Esophagus mucosa (tissue), 1 donor: ENCODE results near the gene PEMT. TPM values are rescaled to one million over a fixed set of nuclear protein-coding genes. Genes with fewer than 3 reads are reported as not detected.
"Not testable (repeated sequence)": the region's sequence is repeated elsewhere in the genome, so short reads cannot be mapped to it uniquely, and the experiment has no call there.

ENCODE experiments used
- ATAC-seq: fragments of 200-7000 bp; cut with Tn5 transposase; one replicate; pipeline ENCODE4 v1.9.1; 2020
- total RNA-seq: library from RNA; stranded (reverse); gene quantifications from one replicate; pipeline ENCODE4 v1.2.4, GENCODE V29; 2023
- donor health status: DM: yes; HTN: yes; CAD: no.

The PEMT gene
- 29.5 TPM for total RNA-seq

DNA sequence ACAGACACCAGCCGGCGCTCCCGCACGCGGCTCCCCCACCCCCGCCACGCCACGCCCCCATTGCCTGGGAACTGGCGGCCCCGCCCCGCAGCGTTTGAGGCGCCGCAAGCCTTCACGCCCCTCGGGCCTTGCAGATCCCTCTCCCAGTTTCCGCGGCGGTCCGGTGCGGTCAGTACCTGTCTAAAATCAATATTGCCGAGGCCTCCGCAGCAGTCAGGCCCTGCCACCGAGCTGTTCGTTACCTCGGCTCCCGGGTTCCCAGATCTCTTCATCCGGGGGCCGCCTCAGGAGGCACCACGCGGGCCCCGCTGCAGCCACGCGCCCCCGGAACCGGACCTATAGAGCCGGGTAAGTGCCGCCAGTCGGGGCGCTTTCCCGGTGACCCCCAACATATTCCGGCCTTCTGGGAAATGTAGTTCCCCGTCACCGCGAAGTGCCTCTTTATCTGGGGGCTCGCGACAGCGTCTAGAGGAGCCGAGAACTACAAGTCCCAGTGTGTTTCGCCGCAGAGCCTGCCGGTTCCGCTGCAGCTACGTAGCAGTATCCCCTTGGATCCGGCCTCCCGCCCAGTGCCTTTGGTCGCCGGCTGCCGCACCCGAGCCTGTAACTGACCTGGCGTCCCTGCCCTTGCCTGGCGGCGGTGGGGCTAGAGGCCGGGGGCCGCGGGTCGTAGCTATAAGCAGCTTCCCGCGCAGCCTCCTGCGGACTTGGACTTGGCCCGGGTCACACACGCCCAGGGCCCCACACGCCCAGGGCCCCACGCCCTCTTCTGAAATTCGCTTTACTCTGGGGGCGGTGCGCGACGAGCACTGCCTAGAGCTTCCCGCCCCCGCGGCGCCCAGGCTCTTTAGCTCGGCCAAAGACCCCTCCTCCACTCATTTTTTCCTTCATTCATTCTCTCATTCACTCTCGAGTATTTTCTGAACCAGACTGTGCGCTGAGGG lies at the start of gene PEMT:
Gene PEMT (minus strand): TSS at position 354 of the 944 bp plus-strand sequence. CDS start 82 bp downstream, at position 272.
- peak; percentile 94 for ATAC-seq

GRCh38 chr17:17639661-17640270 lies 48.3 kb upstream of the PEMT start:
- not testable (repeated sequence) for ATAC-seq

DNA sequence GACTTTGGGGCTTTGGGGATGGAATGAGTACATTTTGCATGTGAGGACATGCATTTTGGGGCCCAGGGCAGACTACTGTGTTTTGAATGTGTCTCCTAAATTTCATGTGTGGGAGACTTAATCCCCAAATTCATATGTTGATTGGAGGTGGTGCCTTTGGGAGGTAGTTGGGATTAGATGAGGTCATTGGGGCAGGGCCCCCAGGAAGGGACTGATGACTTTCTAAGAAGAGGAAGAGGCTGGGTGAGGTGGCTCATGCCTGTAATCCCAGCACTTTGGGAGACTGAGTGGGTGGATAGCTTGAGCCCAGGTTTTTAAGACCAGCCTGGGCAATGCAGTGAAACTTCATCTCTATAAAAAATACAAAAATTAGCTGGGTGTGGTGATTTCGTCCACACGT lies 47.0 kb upstream of the PEMT start:
- ATAC-seq, result peak; percentile 63

GRCh38 chr17:17636272-17636885 lies 44.9 kb upstream of the PEMT start:
- no peak for ATAC-seq

DNA sequence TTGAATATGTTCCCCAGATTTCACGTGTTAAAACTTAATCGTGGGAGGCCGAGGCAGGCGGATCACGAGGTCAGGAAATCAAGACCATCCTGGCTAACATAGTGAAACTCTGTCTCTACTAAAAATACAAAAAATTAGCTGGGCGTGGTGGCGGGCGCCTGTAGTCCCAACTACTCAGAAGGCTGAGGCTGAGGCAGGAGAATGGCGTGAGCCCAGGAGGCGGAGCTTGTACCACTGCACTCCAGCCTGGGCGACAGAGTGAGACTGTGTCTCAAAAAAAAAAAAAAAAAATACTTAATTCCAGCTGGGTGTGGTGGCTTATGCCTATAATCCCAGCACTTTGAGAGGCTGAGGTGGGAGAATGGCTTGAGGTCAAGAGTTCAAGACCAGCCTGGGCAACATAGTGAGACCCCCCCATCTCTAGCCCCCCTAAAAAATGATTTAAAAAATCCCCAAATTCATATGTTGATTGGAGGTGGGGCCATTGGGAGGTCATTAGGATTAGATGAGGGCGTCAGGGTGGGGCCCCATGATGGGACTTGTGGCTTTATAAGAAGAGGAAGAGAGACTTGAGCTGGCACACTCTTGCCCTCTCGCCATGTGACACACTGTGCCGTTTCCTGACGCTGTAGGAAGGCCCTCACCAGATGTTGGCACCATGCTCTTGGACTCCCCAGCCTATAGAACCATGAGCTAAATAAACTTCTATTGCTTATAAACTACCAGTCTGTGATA lies 44.2 kb upstream of the PEMT start:
- ATAC-seq, result not testable (repeated sequence)

- no peak for ATAC-seq
These were observed 43.6 kb upstream of the PEMT start for GRCh38 chr17:17635126-17635525.

- ATAC-seq, result peak; percentile 6
These were observed 41.8 kb upstream of the PEMT start for GRCh38 chr17:17633310-17633709.

- ATAC-seq, result not testable (repeated sequence)
These were observed 41.2 kb upstream of the PEMT start for GRCh38 chr17:17632690-17633089.

GRCh38 chr17:17628388-17629008 lies 37.0 kb upstream of the PEMT start:
- no peak for ATAC-seq

DNA sequence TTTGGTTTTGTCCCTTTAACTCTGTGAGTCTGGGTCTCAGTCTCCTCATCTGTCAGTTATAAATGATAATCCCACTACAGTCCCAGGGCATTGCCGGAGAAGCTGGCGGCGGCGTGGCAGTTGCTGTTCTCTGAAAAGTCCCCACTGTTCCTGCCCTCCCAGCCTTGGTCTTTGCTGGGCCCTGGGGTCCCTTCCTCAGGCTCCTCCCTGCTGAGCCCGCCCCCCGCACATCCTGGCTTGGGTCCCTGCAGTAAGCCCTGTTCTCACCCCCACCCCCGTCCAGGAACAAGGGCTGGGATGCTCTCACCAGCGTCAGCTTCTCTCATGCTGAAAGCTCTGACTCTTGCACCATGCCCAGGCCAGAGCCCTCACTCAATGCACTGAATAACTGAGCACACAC lies 35.3 kb upstream of the PEMT start:
- ATAC-seq, result no peak

- no peak for ATAC-seq
These were observed 34.8 kb upstream of the PEMT start for GRCh38 chr17:17626151-17626805.

- peak; percentile 20 for ATAC-seq
These were observed 33.2 kb upstream of the PEMT start for GRCh38 chr17:17624741-17625140.

DNA sequence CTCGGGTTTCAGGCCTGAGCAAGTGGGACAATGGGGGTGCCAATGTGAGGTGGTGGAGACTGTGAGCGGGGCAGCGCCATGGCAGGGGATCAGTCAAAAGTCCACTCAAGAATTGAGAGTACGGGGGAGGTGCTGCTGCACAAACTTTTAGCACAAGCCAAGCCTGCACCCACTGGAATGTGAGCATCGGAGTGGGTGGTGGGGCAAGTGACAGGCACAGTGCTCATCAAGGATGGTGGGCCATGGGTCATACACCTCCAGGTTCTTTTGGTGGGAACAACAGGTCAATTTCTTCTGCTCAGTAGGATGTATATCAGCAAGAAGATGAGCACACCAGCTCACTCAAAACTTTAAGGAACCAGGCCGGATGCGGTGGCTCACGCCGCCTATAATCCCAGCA lies 32.4 kb upstream of the PEMT start:
- ATAC-seq, result no peak

DNA sequence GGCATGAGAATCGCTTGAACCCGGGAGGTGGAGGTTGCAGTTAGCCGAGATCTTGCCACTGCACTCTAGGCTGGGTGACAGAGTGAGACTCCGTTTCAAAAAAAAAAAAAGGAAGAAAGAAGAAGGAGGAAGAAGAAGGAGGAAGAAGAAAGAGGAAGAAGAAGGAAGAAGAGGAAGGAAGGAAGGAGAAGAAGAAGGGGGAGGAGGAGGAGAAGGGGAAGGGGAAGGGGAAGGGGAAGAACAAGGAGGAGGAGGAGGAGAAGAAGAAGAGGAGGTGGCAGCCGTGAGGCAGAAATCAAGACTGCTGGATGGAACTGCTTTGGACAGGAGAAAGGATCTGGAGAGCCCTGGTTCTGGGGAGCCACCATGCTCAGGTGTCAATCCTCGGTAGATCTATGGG lies 29.7 kb upstream of the PEMT start:
- ATAC-seq, result no peak

GRCh38 chr17:17613708-17614114 lies 22.2 kb upstream of the PEMT start:
- ATAC-seq, result peak; percentile 87

DNA sequence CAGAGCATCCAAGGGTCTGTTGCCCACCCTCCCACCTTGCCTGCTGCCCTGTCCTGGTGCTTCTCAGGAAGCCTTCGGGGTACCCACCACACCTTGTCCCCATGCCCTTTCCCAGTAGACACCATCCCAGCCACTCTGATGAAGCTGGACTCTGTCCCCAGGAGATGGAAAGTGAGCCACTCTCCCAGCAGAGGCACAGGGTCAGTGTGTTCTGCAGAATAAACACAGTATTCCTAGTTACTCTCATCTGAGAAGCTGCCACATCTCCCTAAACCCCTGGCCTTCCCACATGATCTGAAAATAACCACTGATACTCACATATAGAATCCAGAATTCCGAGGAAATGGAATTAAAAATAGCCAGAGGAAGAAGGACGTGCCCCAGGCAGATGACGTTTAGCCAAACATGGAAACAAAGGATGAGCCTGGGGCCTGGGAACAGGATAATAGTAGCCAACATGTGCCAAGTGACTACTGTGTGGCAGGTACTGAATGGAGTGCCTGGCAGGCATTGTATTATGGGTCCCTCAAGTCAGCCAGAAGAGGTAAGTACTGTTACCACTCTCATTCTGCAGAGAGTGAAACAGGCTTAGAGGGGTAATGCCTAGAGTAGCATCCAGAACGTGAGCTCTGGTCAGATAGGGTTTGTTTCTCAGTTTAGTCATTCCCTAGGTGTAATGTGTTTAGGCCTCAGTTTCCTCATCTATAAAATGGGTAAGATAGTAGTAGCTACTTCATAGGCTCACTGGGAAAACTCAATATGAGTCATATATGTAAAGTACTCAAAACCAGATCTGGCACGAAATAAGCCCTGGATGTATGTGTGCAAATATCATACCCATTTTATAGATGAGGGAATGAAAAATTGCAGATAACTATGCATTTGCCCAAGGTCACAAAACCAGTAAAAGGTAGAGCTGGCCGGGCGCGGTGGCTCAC lies 20.8 kb upstream of the PEMT start:
- no peak for ATAC-seq

DNA sequence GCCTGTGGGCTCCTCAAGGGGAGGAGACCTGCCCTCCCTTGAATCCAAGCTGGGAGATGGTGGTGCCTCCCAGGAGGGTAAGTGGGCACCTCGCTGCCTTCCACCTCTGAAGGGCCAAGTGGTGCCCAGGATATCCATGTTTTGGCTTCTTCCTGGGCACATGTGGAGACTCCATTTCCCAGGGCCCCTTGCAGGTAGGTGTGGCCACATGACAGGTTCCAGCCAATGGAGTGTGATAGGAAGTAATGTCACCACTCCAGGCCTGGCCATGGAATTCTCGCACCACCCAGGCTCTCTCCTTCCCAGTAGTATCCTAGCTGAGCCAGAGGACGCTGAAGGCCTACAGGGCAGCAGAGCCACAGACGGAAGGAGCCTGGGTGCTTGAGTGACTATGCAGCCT lies 17.6 kb upstream of the PEMT start:
- ATAC-seq, result peak; percentile 55

- no peak for ATAC-seq
These were observed 15.0 kb upstream of the PEMT start for GRCh38 chr17:17606416-17607000.

- no peak for ATAC-seq
These were observed 14.2 kb upstream of the PEMT start for GRCh38 chr17:17605729-17606088.

GRCh38 chr17:17605083-17605728 lies 13.7 kb upstream of the PEMT start:
- no peak for ATAC-seq
